HEK293 (cell line): ENCODE measurements around the gene GPATCH11.

Experiments used
- CTCF ChIA-PET: fragments of 350-600 bp; formaldehyde crosslinking; extraction: SDS; loops from one replicate; lab custom pipeline; 2021; ENCODE audit warnings: antibody characterized with exemption; lab: Yijun Ruan, JAX
- POLR2A ChIA-PET: fragments of 300-600 bp; formaldehyde crosslinking; extraction: SDS; loops from one replicate; lab custom pipeline; 2020; ENCODE audit warnings: antibody characterized with exemption, inconsistent platforms; lab: Yijun Ruan, JAX
- H3K27ac ChIP-seq: fragments of 200-500 bp; sonication (Bioruptor generic); 2 replicates; pipeline ENCODE4 v1.5.1; 2014; ENCODE audit warnings: low read depth, low read length, control low read depth, inconsistent platforms; ENCODE audit errors: extremely low read depth
- H3K36me3 ChIP-seq, 2 experiments: fragments of 200-500 bp in 1 of 2; sonication (Bioruptor generic) in 1 of 2; 1 replicate in 1 of 2; 2 replicates in 1 of 2; pipeline ENCODE4 v1.5.1; 2014 to 2017; ENCODE audit warnings: inconsistent platforms in 2 of 2, low read length in 2 of 2; ENCODE audit not compliant: control insufficient read depth in 2 of 2, insufficient read depth in 1 of 2
- H3K4me1 ChIP-seq: fragments of 200-500 bp; sonication (Bioruptor generic); 2 replicates; pipeline ENCODE4 v1.5.1; 2014; ENCODE audit warnings: mild to moderate bottlenecking, low read length, inconsistent platforms; ENCODE audit not compliant: control insufficient read depth, insufficient read depth
- H3K4me3 ChIP-seq: 2 replicates; pipeline ENCODE4 v1.5.1; 2011; ENCODE audit warnings: low read depth, mild to moderate bottlenecking, control low read depth, low read length, moderate library complexity
- H3K9me3 ChIP-seq: fragments of 200-500 bp; sonication (Bioruptor generic); 2 replicates; pipeline ENCODE4 v1.5.1; 2014; ENCODE audit warnings: low read depth, low read length, inconsistent platforms; ENCODE audit not compliant: control insufficient read depth, insufficient read depth
- ATF2 ChIP-seq: fragments of 450-650 bp; formaldehyde crosslinking; IDR thresholded peaks from 2 replicates; pipeline ENCODE4 v1.5.1; 2016; ENCODE audit warnings: missing biosample characterization, missing genetic modification characterization, low read depth
- CTCF ChIP-seq: fragments of 450-650 bp; formaldehyde crosslinking; IDR thresholded peaks from 2 replicates; pipeline ENCODE4 v1.5.1; 2016; ENCODE audit warnings: missing biosample characterization, missing genetic modification characterization
- IKZF3 ChIP-seq: fragments of 450-650 bp; IDR thresholded peaks from 2 replicates; pipeline ENCODE4 v1.5.0; 2018; ENCODE audit warnings: missing biosample characterization, mild to moderate bottlenecking, missing genetic modification characterization, moderate library complexity
- MEIS1 ChIP-seq: sonication (generic); formaldehyde crosslinking; IDR thresholded peaks from 2 replicates; pipeline ENCODE4 v1.8.1; 2022; ENCODE audit warnings: missing genetic modification reagents, mild to moderate bottlenecking, borderline replicate concordance
- OSR2 ChIP-seq: fragments of 450-650 bp; formaldehyde crosslinking; IDR thresholded peaks from 2 replicates; pipeline ENCODE4 v1.5.1; 2016; ENCODE audit warnings: missing biosample characterization, missing genetic modification characterization
- SP2 ChIP-seq: fragments of 450-650 bp; formaldehyde crosslinking; IDR thresholded peaks from 2 replicates; pipeline ENCODE4 v1.5.1; 2016; ENCODE audit warnings: missing biosample characterization, missing genetic modification characterization
- TSHZ1 ChIP-seq: fragments of 450-650 bp; formaldehyde crosslinking; IDR thresholded peaks from 2 replicates; pipeline ENCODE4 v1.5.1; 2016; ENCODE audit warnings: missing biosample characterization, missing genetic modification characterization, borderline replicate concordance
- ZBTB21 ChIP-seq: fragments of 450-650 bp; formaldehyde crosslinking; IDR thresholded peaks from 2 replicates; pipeline ENCODE4 v1.5.1; 2017; ENCODE audit warnings: missing biosample characterization, missing genetic modification characterization
- ZBTB7A ChIP-seq: fragments of 450-650 bp; formaldehyde crosslinking; IDR thresholded peaks from 2 replicates; pipeline ENCODE4 v1.5.1; 2016; ENCODE audit warnings: low read depth, missing biosample characterization, missing genetic modification characterization
- ZBTB8A ChIP-seq: fragments of 450-650 bp; formaldehyde crosslinking; IDR thresholded peaks from 2 replicates; pipeline ENCODE4 v1.5.1; 2016; ENCODE audit warnings: missing biosample characterization, missing genetic modification characterization
- ZFP41 ChIP-seq: fragments of 450-650 bp; formaldehyde crosslinking; IDR thresholded peaks from 2 replicates; pipeline ENCODE4 v1.5.1; 2016; ENCODE audit warnings: missing biosample characterization, missing genetic modification characterization, borderline replicate concordance
- ZNF114 ChIP-seq: fragments of 450-650 bp; formaldehyde crosslinking; IDR thresholded peaks from 2 replicates; pipeline ENCODE4 v1.5.0; 2017; ENCODE audit warnings: missing biosample characterization, missing genetic modification characterization
- ZNF157 ChIP-seq: fragments of 450-650 bp; formaldehyde crosslinking; IDR thresholded peaks from 2 replicates; pipeline ENCODE4 v1.5.1; 2016; ENCODE audit warnings: missing biosample characterization, missing genetic modification characterization
- ZNF174 ChIP-seq: fragments of 450-650 bp; formaldehyde crosslinking; IDR thresholded peaks from 2 replicates; pipeline ENCODE4 v1.5.0; 2017; ENCODE audit warnings: missing biosample characterization, mild to moderate bottlenecking, missing genetic modification characterization
- ZNF221 ChIP-seq: fragments of 450-650 bp; formaldehyde crosslinking; IDR thresholded peaks from 2 replicates; pipeline ENCODE4 v1.5.1; 2017; ENCODE audit warnings: missing biosample characterization, missing genetic modification characterization, borderline replicate concordance
- ZNF23 ChIP-seq: fragments of 450-650 bp; formaldehyde crosslinking; IDR thresholded peaks from 2 replicates; pipeline ENCODE4 v1.5.1; 2016; ENCODE audit warnings: missing biosample characterization, missing genetic modification characterization, borderline replicate concordance
- ZNF292 ChIP-seq: fragments of 450-650 bp; formaldehyde crosslinking; IDR thresholded peaks from 2 replicates; pipeline ENCODE4 v1.5.1; 2016; ENCODE audit warnings: low read depth, missing biosample characterization, missing genetic modification characterization, borderline replicate concordance
- ZNF324 ChIP-seq: fragments of 450-650 bp; formaldehyde crosslinking; IDR thresholded peaks from 2 replicates; pipeline ENCODE4 v1.5.1; 2016; ENCODE audit warnings: missing biosample characterization, missing genetic modification characterization
- ZNF391 ChIP-seq: fragments of 450-650 bp; formaldehyde crosslinking; IDR thresholded peaks from 2 replicates; pipeline ENCODE4 v1.5.1; 2016; ENCODE audit warnings: low read depth, missing biosample characterization, missing genetic modification characterization, borderline replicate concordance
- ZNF501 ChIP-seq: fragments of 450-650 bp; formaldehyde crosslinking; IDR thresholded peaks from 2 replicates; pipeline ENCODE4 v1.5.1; 2016; ENCODE audit warnings: missing biosample characterization, missing genetic modification characterization
- ZNF513 ChIP-seq: fragments of 450-650 bp; IDR thresholded peaks from 2 replicates; pipeline ENCODE4 v1.5.1; 2018; ENCODE audit warnings: missing biosample characterization, missing genetic modification characterization
- ZNF514 ChIP-seq: fragments of 450-650 bp; formaldehyde crosslinking; IDR thresholded peaks from 2 replicates; pipeline ENCODE4 v1.5.1; 2016; ENCODE audit warnings: missing biosample characterization, missing genetic modification characterization
- ZNF561 ChIP-seq: fragments of 450-650 bp; IDR thresholded peaks from 2 replicates; pipeline ENCODE4 v1.5.1; 2018; ENCODE audit warnings: missing biosample characterization, missing genetic modification characterization, borderline replicate concordance
- ZNF626 ChIP-seq: fragments of 450-650 bp; sonication (Bioruptor Pico); formaldehyde crosslinking; IDR thresholded peaks from 2 replicates; pipeline ENCODE4 v1.5.1; 2018; ENCODE audit warnings: missing biosample characterization, missing genetic modification characterization, inconsistent platforms
- ZNF677 ChIP-seq: fragments of 450-650 bp; IDR thresholded peaks from 2 replicates; pipeline ENCODE4 v1.5.0; 2018; ENCODE audit warnings: missing biosample characterization, mild to moderate bottlenecking, missing genetic modification characterization, moderate library complexity
- ZNF76 ChIP-seq: fragments of 450-650 bp; formaldehyde crosslinking; IDR thresholded peaks from 2 replicates; pipeline ENCODE4; 2016; ENCODE audit warnings: low read depth, missing biosample characterization, missing genetic modification characterization, borderline replicate concordance
- ZSCAN16 ChIP-seq: fragments of 450-650 bp; formaldehyde crosslinking; IDR thresholded peaks from 2 replicates; pipeline ENCODE4 v1.5.1; 2016; ENCODE audit warnings: missing biosample characterization, missing genetic modification characterization

GPATCH11 gene

GRCh38 chr2:37090019-37090477 lies 5.7 kb downstream of the GPATCH11 start (continued):
- TF ChIP-seq TSHZ1 (tag by site-specific recombination) = no peak
- TF ChIP-seq ZNF221 = no peak

- Histone ChIP-seq H3K9me3 (no peaks in the 10 kb centered on the region), H3K36me3 (peaks cover 49 to 74% of the 10 kb centered on the region in 2 experiments), H3K27ac (no peak overlapping the region), H3K4me3 (no peak overlapping the region), H3K4me1 (no peaks in the 10 kb centered on the region)
- TF ChIP-seq ZNF677 (tag by site-specific recombination) (no peak), ZNF561 (tag by site-specific recombination) (no peak), IKZF3 (tag by site-specific recombination) (no peak), ZSCAN16 (no peak), ZNF23 (tag by site-specific recombination) (no peak), ZNF324 (tag by site-specific recombination) (no peak), ZNF626 (tag by site-specific recombination) (no peak), ZNF292 (tag by site-specific recombination) (no peak), ZNF76 (tag by site-specific recombination) (no peak), ZNF513 (tag by site-specific recombination) (no peak), ZBTB7A (tag by site-specific recombination) (no peak), MEIS1 (CRISPR knock-in tag) (no peak), ZNF174 (tag by site-specific recombination) (no peak)
- POLR2A ChIA-PET = interaction anchor here (1.5 kb wide), 1 partner anchor 8 kb away, joined by 4 read pairs; the partner anchor contains the start of genes GPATCH11 and HEATR5B
- CTCF ChIA-PET = interaction anchor here (0.6 kb wide), 1 partner anchor 210 kb away, joined by 3 read pairs; no protein-coding TSS in a partner anchor
These were observed 7.6 kb downstream of the GPATCH11 start for GRCh38 chr2:37091873-37092272.

- Histone ChIP-seq H3K9me3 (no peaks in the 10 kb centered on the region), H3K36me3 (peaks cover 41 to 83% of the 10 kb centered on the region in 2 experiments), H3K4me3 (no peak overlapping the region), H3K27ac (no peak overlapping the region), H3K4me1 (no peaks in the 10 kb centered on the region)
- POLR2A ChIA-PET = no interaction called here
- CTCF ChIA-PET = no interaction called here
- no peak for TF ChIP-seq ZNF114
- no peak for TF ChIP-seq SP2 (tag by site-specific recombination)
- TF ChIP-seq ZBTB8A = no peak
- TF ChIP-seq ATF2 = no peak
- no peak for TF ChIP-seq ZBTB21 (tag by site-specific recombination)
- TF ChIP-seq ZFP41 = no peak
- no peak for TF ChIP-seq OSR2
- no peak for TF ChIP-seq CTCF
- TF ChIP-seq ZNF626 (tag by site-specific recombination) = no peak
- no peak for TF ChIP-seq ZNF391 (tag by site-specific recombination)
- no peak for TF ChIP-seq ZNF514 (tag by site-specific recombination)
- no peak for TF ChIP-seq ZNF157 (tag by site-specific recombination)
- TF ChIP-seq ZNF501 (tag by site-specific recombination) = no peak
These were observed 12.2 kb downstream of the GPATCH11 start for GRCh38 chr2:37096568-37096967.
